SK-N-MC (cell line): ENCODE measurements around the gene CMIP.

ENCODE experiments used
- EZH2 ChIP-seq: fragments of 200-600 bp; sonication (generic); IDR thresholded peaks from one replicate; pipeline ENCODE4 v1.6.1; 2017; ENCODE audit warnings: antibody characterized with exemption
- POLR2AphosphoS5 ChIP-seq: IDR thresholded peaks from 2 replicates; pipeline ENCODE4 v1.6.1; 2012; ENCODE audit warnings: mild to moderate bottlenecking, low read depth, low read length, borderline replicate concordance

DNA sequence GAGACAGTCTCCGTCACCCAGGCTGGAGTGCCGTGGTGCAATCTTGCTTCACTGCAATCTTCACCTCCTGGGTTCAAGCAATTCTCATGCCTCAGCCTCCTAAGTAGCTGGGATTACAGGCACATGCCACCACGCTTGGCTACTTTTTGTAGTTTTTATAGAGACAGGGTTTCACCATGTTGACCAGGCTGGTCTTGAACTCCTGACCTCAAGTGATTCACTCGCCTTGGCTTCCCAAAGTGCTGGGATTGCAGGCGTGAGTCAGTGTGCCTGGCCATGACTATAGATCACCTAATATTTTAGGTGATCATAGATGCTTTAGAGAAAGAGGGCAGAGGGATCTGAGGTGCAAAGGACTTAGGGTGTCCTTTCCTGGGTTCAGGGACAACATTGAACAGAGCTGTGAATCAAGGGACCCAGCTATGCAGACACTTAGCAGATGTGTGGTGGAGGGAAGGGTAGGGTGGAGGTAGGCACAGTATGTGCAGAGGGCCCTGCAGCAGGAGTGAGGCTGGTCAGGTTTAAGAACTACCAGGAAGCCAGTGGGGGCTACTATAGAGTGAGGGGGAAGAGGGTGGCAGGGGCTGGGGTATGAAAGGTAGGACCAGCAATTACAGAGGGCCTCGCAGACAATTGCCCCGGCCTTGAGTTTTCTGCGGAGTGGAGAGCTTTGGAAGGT, 116.5 kb downstream of the CMIP start:
- TF ChIP-seq EZH2, result no peak
- no peak for TF ChIP-seq POLR2AphosphoS5
